RCC 7860 (cell line): ENCODE results near the gene AKR1A1.
A peak's percentile ranks its signal among the peaks of the same experiment; 100 is the strongest.
"Not testable (repeated sequence)": the region's sequence is repeated elsewhere in the genome, so short reads cannot be mapped to it uniquely, and the experiment has no call there.

ENCODE experiments used
- DNase-seq: peaks from one replicate; pipeline ENCODE4 v3.0.0-alpha.2; 2015; ENCODE audit warnings: low spot score
- FAIRE-seq: peaks from 2 replicates; lab custom pipeline; 2012; peaks lifted over from hg19 to GRCh38; lab: Jason Lieb, UNC

AKR1A1 gene

DNA sequence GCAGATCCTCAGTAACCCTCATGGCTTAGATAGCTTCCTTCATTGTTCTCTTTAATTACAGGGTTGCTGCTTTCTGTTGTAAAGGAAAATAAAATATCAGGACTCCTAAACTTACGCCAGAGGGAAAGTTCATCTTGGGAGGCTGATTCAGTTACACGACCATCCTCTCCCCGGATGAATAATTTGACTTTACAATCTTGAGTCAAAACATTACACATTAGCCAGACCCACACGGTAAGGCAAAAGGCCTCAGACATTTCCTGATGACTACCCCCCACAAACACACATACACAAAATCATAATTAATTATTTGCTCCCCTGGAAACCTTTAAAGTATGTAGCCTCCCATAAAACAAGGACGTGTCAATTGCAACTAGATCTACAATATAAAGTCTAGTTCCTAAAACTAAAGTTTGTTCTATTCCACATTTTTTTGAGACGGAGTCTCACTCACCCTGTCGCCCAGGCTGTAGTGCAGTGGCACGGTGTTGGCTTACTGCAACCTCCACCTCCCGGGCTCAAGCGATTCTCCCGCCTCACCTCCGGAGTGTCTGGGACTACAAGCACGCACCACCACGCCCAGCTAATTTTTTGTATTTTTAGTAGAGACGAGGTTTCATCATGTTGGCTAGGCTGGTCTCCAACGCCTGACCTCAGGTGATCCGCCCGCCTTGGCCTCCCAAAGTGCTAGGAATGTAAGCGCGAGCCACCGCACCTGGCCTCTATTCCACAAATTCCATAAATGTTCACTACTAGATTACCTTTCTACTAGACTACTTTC, 28.1 kb upstream of the AKR1A1 start:
- DNase-seq (peak; percentile 83), FAIRE-seq (peak; percentile 92)

- peak; percentile 76 for FAIRE-seq
- not testable (repeated sequence) for DNase-seq
Observed at GRCh38 chr1:45523516-45523915, 27.1 kb upstream of the AKR1A1 start.

- DNase-seq, FAIRE-seq: not testable (repeated sequence)
Observed at GRCh38 chr1:45523975-45524374, 26.7 kb upstream of the AKR1A1 start.

GRCh38 chr1:45526135-45526644, 24.4 kb upstream of the AKR1A1 start:
- FAIRE-seq (no peak), DNase-seq (no peak)

GRCh38 chr1:45530632-45531135, 19.9 kb upstream of the AKR1A1 start:
- FAIRE-seq: no peak
- DNase-seq: no peak

GRCh38 chr1:45531873-45532272, 18.8 kb upstream of the AKR1A1 start:
- DNase-seq (no peak), FAIRE-seq (no peak)

DNA sequence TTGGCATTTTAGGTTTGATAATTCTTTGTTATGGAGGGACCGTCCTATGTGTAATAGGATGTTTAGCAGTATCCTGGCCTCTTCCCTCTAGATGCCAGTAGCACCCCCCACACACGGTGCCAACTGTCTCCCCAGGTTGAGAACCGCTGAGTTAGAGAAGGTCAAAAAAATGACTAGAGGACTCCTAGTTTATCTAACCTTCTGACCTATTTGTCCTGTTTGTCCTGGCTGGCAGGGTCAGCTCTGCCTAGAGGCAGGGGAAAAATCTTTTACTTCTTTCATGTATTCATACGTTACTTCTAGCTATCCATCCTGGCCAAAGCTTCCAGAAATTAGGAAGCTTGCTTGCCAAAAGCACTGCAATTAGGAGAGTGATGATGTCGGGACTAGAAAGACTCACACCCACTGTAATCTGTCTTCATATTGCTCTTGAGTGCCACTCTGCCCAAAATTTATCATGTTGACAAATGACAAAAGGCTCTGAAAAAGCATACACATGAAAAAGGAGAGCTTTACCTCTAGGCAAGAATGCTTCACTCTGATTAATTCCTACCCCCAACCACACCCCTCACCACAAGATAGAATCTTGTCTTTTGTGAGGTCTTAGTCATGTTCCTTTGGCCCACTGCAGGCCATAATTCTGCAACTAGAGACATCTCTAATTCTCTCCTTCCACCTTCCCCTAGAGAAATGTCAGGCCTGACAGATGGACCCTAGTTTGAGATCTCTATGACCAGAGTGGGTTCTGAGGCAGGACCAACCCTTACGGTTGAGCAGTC, 14.4 kb upstream of the AKR1A1 start:
- DNase-seq: no peak
- no peak for FAIRE-seq

DNA sequence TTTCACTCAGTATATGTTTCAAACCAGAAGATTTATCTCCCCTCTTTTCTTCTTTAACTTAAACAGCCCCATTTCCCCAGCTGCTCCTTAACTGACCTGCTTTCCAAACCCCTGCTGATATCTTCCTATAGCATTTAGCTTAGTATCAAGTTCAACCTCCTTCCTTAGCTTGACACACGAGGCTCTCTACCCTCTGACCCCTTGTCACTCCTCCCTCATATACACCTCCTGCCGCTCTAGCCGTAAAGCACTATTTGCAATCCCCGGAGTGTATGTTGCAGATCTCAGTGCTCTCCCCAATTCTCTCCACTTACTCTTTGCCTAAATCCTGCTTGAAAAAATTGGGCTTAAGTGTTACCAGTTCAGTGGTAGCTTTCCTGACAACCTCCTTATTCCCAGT, 13.7 kb upstream of the AKR1A1 start:
- DNase-seq: no peak
- FAIRE-seq: no peak

DNA sequence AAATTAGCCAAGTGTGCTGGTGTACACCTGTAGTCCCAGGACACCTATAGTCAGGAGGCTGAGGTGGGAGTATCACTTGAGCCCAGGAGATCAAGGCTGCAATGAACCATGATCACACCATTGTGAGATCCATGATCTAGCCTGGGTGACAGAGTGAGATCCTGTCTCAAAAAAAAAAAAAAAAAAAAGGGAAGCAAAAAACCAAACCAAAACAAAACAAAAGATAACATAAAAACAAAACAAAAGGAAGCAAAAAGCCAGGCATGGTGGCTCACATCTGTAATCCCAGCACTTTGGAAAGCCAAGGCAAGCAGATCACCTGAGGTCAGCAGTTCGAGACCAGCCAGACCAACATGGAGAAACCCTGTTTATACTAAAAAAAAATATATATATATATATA, 9.4 kb upstream of the AKR1A1 start:
- no peak for FAIRE-seq

DNA sequence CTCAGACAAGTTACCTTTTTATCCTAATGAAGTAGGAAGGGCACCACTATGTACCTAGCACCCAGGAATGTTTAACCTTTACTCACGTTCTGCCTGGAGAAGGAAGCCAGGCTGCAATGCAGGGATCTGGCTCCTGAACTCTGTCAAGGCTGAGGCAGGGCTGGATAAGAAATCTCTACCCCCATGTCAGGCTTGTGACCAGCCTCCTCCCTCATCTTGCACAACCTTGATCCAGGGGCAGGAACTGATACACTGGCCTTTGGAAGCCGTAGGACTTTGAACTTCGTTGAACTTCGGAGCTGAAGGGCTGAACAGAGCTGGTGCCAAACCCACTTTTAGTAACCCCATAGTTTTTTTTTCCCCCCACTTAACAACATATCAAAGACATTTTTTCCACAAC, 8.0 kb upstream of the AKR1A1 start:
- no peak for FAIRE-seq
- no peak for DNase-seq

More for the DNA sequence above, 9.4 kb upstream of the AKR1A1 start:
- no peak for DNase-seq

DNA sequence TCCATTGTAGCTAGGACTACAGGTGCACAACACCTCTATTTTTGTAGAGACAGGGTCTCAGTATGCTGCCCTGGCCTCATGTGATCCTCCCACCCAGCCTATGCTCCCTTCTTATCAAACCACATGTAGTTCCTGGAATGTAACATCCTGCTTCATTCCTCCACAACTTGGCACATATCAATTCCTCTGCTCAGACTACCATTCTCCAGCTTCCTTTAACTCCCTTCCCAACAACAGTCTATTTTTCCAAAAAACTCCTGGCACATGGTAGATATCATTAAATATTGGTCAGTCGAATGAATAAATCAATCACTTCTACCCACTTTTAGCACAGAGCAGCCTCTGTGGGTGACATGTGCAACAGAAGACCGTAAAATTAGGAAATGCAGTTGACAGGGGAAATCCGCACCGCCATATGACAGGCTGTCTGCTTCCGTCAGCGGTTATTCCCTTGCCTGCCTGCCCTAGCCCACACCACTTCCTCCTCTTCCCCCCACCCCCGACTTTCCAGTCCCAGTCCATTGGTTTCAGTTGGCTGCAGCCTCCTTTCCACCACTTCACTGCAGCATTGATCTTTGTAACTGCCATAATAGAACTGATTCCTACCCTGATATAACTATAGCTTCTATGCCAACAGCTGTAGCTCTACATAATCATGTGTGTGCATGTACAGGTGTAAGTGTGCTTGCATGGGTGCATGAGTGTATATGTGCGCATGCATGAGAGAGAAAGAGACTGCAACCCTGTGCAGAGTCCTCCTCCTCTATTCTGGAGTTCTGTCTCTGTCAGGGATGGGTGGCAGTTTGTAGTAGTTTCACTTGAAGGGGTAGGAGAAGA, 6.8 kb upstream of the AKR1A1 start:
- DNase-seq (peak; percentile 23), FAIRE-seq (no peak)

GRCh38 chr1:45544530-45544929, 6.1 kb upstream of the AKR1A1 start:
- DNase-seq (no peak), FAIRE-seq (no peak)

- DNase-seq (no peak), FAIRE-seq (no peak)
Observed at GRCh38 chr1:45545019-45545493, 5.6 kb upstream of the AKR1A1 start.

DNA sequence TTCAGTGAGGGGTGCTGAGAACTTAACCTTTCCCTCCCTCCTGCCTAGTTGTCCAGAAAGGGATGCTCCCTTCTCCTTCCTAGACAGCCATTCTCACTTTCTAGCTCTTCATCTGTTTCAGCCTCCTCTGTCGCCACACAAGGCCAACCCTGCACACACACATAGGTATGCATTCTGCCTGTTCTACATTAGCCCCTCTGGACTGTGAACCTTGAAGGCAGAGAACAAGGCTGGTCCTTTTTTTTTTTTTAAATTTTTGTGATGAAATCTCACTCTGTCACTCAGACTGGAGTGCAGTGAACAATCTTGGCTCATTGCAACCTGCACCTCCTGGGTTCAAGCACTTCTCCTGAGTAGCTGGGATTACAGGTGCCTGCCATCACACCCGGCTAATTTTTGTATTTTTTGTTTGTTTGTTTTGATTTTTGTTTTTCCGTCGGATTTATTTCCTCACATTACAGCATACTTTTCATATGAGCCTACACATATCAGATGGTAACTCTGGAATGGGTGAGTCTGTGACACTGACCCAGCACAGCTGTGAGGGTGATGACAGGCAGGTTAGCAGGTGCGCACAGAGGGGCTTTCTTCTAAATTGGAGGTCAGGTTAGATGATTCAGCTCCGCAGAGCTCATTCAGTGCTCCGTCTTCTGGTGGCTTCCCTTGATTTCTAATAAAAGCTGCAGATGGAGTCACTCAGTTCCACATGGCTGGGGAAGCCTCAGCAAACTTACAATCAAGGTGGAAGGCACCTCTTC, 4.9 kb upstream of the AKR1A1 start:
- FAIRE-seq (no peak), DNase-seq (no peak)

- DNase-seq: no peak
- no peak for FAIRE-seq
Observed at GRCh38 chr1:45551684-45552083, 1.1 kb downstream of the AKR1A1 start.

DNA sequence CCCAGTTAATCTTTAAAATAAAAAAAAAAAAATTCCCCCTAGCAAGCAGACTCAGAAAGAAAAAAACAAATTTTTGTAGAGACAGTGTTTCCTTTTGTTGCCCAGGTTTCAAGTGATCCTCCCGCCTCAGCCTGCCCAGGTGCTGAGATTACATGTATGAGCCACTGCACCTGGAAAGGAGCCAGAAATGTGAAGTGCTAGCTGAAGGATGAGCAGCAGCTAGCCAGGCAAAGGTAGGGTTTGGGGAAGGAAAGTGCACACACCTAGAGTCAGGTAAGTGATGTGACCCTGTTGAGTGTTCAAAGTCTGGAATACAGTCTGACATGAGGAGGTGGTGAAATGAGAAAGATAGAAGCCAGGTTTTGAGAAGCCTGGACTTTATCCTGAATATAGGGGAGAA, 1.7 kb downstream of the AKR1A1 start:
- DNase-seq (no peak), FAIRE-seq (no peak)

DNA sequence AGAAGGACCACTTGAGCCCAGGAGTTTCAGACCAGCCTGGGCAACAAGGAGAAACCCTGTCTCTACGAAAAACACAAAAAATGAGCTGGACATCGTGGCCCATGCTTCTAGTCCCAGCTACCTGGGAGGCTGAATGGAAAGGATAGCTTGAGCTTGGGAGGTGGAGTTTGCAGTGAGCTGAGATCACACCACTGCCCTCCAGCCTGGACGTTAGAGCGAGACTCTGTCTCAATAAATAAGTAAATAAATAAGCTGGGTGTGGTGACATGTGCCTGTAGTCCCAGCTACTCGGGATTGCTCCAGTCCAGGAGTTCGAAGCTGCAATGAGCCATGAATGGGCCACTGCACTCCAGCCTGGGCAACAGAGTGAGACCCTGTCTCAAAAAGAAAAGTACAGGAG, 3.6 kb downstream of the AKR1A1 start:
- DNase-seq: no peak
- no peak for FAIRE-seq

DNA sequence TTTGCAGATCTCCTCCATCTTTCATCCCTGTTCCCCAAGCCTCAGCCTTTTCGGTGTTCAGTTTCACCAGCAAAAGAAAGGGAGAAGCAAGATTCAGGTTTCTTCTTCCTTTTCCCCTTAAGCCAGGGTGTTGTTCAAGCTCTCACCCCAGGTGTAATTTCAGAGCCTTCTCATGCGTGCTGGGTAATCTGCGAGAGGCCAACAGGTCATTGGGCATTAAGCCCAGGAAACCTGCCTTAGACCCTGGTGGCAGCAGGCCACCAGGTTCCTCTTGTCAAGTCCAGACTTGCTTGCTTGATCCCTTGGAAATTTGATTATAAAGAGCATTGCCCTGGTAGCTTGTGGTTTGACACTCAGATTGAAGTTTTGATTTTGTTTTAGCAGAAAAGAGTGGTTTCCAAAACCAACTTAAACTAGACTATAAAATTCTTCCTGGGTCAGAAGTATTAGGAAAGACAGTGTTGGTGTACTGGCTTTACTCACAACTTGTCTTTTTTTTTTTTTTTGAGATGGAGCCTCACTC, 6.9 kb downstream of the AKR1A1 start:
- FAIRE-seq (no peak), DNase-seq (no peak)

DNA sequence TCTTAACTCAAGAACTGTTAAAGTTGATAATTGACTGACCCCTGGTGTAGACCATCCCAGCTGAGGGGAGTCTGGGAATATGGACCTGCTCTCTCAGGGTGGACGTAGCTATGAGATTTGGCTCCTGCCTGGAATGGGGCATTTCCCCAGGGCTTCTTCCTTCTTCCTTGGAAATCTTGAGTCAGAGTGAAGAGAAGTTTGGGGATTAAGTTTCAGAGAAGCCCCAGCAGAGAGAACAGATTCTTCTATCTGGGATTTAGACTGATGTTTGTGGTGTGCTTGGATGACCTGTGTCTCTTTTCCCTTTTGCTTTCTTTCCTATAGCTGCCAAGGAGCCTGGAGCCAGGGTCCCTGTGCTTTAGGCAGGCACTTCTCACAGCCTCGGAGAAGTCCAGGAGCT, 13.2 kb downstream of the AKR1A1 start:
- DNase-seq: no peak
- no peak for FAIRE-seq

- FAIRE-seq: no peak
- no peak for DNase-seq
Observed at GRCh38 chr1:45566722-45567121, 16.1 kb downstream of the AKR1A1 start.
